ENCODE data around the gene UBE2I.
A peak's percentile ranks its signal among the peaks of the same experiment; 100 is the strongest.
"Not testable (repeated sequence)": the region's sequence is repeated elsewhere in the genome, so short reads cannot be mapped to it uniquely, and the experiment has no call there.

UBE2I gene

DNA sequence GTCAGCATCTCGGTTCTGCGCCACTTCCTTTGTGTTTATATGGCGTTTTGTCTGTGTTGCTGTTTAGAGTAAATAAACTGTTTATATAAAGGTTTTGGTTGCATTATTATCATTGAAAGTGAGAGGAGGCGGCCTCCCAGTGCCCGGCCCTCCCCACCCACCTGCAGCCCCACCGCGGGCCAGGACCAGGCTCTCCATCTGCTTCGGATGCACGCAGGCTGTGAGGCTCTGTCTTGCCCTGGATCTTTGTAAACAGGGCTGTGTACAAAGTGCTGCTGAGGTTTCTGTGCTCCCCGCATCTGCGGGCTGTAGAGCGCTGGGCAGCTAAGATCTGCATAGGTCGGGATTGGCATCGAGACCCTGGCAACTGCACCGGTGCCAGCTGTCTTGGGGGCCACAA is 15.8 kb downstream of the UBE2I start:
- TF ChIP-seq, protein P1, sequence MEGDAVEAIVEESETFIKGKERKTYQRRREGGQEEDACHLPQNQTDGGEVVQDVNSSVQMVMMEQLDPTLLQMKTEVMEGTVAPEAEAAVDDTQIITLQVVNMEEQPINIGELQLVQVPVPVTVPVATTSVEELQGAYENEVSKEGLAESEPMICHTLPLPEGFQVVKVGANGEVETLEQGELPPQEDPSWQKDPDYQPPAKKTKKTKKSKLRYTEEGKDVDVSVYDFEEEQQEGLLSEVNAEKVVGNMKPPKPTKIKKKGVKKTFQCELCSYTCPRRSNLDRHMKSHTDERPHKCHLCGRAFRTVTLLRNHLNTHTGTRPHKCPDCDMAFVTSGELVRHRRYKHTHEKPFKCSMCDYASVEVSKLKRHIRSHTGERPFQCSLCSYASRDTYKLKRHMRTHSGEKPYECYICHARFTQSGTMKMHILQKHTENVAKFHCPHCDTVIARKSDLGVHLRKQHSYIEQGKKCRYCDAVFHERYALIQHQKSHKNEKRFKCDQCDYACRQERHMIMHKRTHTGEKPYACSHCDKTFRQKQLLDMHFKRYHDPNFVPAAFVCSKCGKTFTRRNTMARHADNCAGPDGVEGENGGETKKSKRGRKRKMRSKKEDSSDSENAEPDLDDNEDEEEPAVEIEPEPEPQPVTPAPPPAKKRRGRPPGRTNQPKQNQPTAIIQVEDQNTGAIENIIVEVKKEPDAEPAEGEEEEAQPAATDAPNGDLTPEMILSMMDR (IDR thresholded peaks at IDR 0.05), result no peak
- TF ChIP-seq ZFX (IDR thresholded peaks at IDR 0.05; ENCODE audit: borderline replicate concordance), result no peak
- peak overlapping the region; percentile 12; the same call in 1 of the 2 replicates for H3K27ac ChIP-seq

DNA sequence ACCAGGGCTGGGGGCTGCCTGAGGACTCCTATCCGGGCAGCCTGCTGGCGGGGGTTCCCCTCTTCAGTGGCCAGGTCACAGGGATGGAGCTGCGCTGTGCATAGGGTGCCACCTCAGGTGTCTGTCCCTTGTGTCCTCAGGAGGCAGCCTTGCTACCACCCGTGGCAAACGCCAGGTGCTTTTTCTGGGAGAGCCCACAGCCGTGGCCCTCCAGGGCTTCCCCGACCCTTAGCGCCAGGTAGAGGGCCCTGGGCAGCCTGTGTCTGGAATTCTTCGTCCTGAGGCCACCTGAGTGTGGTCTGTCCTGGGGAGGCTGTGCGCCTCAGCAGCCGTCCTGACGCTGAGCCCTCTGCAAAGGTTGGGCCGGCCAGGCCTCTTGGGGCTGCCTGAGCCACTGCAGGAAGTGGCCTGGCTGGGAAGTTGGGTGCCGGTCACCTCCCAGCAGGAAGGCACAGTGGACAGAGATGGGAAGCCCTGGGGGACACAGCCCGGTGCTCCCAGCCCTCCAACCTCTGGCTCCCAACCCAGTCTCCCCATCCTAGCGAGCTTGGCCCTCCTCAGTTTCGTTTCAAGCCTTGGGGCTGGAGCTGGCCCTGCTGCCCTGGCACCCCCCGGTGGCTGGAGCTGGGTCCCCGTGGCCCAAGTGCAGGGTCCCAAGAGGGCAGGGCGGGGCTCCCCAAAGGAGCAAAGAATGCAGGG is 16.4 kb downstream of the UBE2I start:
- TF ChIP-seq, protein P1 (IDR thresholded peaks at IDR 0.05), result no peak
- TF ChIP-seq ZFX (IDR thresholded peaks at IDR 0.05; ENCODE audit: borderline replicate concordance), result no peak
- peak overlapping the region; percentile 12; the same call in 1 of the 2 replicates for H3K27ac ChIP-seq

DNA sequence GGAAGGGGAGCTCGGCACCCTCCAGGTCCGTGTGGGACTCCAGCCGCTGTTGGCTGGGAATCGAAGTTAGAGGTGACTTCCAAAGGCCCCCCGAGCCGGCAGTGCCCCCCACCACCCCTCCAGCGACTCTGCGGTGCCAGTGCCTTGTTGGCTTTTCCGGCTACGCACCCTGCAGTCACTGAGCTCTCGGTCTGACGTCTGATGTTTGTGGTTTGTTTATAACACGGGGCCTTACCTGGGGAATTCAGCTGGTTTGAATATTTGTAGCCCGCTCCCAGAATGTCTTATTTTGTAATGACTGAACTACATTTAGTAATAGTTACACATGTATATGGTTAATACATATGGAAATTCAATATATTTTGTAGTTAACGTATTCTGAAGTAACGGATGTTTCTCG is 17.0 kb downstream of the UBE2I start:
- no peak overlapping the region for H3K27ac ChIP-seq

DNA sequence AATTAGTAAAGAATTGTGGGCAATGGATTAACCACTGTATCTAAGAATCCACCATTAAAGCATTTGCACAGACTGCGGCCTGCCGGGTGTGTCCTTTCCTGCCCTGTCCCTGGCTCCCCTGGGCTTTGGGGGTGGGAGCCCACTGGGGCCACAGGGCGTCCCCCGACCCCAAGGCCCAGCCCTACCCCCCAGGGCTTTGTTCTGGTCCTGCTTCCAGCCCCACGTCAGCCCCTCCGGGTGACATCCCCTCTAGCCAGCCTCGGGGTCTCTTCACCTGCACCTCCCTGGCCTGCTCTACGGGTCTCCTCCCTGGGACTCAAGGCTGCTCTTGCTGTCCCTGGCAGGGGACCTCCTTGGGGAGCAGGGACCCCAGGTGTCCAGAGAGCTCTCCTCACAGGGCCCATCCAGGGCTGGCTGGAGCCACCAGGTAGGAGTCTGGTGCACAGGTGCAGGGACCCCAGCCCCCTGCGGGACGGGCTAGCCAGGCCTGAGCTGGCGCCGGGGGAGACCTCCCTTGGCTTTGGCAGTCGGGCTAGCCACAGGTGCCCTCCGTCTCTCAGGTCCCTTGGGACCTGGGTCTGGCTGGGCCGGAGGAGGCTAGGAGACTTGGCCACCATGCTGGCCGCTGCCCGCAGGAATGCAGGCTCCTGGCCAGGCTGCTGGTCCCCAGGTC is 17.6 kb downstream of the UBE2I start:
- TF ChIP-seq ZFX (IDR thresholded peaks at IDR 0.05; ENCODE audit: borderline replicate concordance), result no peak
- TF ChIP-seq, protein P1 (IDR thresholded peaks at IDR 0.05), result no peak
- no peak overlapping the region for H3K27ac ChIP-seq

More for the DNA sequence above, 17.0 kb downstream of the UBE2I start:
- no peak for TF ChIP-seq ZFX (IDR thresholded peaks at IDR 0.05; ENCODE audit: borderline replicate concordance)
- TF ChIP-seq, protein P1 (IDR thresholded peaks at IDR 0.05), result no peak

DNA sequence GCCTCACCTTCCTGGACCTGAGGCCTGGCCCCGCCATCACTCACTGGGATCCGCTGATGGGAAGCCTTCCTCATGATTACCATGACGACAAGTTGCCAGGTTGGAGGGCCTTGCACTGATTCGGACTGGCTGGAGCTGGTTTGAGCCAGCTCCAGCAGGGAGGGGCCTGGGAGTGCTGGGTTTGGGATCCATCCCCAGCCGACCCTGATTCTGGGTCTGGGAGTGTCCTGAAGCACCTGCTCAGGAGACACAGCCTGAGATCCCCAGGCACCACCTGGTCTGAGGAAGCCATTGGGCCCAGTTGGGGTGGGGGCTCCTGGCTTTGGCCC is 18.1 kb downstream of the UBE2I start:
- no peak overlapping the region for H3K27ac ChIP-seq
- TF ChIP-seq, protein P1 (IDR thresholded peaks at IDR 0.05), result no peak
- TF ChIP-seq ZFX (IDR thresholded peaks at IDR 0.05; ENCODE audit: borderline replicate concordance), result no peak

DNA sequence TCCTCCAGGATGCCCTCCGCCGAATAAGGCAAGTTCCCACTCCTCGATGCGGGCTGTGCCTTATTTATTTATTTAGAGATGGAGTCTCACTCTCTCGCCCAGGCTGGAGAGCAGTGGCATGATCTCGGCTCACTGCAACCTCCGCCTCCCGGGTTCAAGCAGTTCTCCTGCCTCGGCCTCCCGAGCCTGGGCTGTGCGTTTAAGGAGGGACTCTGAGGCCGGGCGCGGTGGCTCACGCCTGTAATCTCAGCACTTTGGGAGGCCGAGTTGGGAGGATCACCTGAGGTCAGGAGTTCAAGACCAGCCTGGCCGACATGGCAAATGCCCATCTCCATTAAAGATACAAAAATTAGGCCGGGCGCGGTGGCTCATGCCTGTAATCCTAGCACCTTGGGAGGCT is 18.7 kb downstream of the UBE2I start:
- H3K27ac ChIP-seq, result not testable (repeated sequence)

DNA sequence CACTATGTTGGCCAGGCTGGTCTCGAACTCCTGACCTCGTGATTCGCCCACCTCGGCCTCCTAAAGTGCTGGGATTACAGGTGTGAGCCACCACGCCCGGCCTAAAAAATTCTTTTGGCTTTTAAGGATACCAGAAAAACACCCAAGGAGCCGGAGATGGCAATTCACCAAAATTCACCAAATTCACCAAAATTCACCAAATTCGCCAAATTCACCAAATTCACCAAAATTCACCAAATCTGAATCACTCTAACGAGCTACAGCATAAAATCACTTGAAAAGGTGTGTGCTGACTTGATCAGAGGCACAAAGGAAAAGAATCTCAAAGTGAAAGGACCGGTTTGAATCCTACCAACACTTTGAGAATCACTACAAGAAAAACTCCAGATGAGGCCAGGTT is 19.5 kb downstream of the UBE2I start:
- H3K27ac ChIP-seq, result not testable (repeated sequence)

DNA sequence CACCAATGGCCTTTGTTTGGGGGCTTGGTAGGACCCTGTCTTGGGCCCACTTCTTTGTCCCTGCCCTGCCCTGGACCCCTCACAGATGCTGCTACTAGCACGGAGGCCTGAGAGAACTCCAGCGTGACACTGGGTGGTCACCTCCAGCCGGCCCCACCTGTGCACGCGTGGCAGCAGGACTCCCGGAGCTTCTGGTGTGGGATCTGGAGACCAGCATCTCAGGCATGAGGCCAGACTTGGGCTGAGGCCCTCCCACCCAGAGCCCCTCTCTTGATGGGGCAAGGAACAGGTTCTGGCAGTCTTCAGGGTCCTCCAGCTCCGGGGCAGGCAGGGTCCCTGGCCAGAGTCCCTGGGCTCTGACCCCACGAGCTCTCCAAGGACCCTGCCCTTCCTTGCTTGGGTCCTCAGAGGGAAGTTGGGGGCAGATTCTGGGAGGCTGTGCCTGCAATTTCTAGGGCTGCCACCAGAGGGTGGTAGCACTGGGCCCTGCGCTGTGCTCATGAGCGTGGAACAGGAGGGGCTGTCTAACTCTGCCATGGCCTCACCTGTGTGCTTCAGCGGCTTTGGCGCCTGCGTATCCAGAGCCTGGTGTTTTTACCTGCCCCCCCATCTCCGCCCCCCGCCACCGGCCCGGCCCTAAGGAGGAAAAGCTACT is 21.0 kb downstream of the UBE2I start:
- no peak overlapping the region for H3K27ac ChIP-seq
- no peak for TF ChIP-seq ZFX (IDR thresholded peaks at IDR 0.05; ENCODE audit: borderline replicate concordance)
- TF ChIP-seq, protein P1 (IDR thresholded peaks at IDR 0.05), result peak; percentile 68
